K562 (cell line): ENCODE data around the gene RHBDF2. TPM values are rescaled to one million over a fixed set of nuclear protein-coding genes. Genes with fewer than 3 reads are reported as not detected.

Experiments used
- BACH1 ChIP-seq: fragments of 200-800 bp; sonication (Bioruptor generic); IDR thresholded peaks from 2 replicates; pipeline ENCODE4 v1.6.1; 2016; ENCODE audit warnings: missing genetic modification characterization, missing compliant biosample characterization
- CTBP1 ChIP-seq: fragments of 450-650 bp; IDR thresholded peaks from 2 replicates; pipeline ENCODE4 v1.6.1; 2016; ENCODE audit warnings: borderline replicate concordance
- FOXK2 ChIP-seq, 2 experiments: fragments of 450-650 bp; IDR thresholded peaks in 1 of 2; conservative IDR thresholded peaks in 1 of 2; 2 replicates each; pipeline ENCODE4 v1.6.1; 2016; ENCODE audit warnings: low read depth in 2 of 2, mild to moderate bottlenecking in 1 of 2
- FOXP1 ChIP-seq: sonication (generic); formaldehyde crosslinking; IDR thresholded peaks from 2 replicates; pipeline ENCODE4 v1.8.0; 2022; ENCODE audit warnings: mild to moderate bottlenecking, missing genetic modification reagents
- HDAC2 ChIP-seq: fragments of 450-650 bp; IDR thresholded peaks from 2 replicates; pipeline ENCODE4 v1.6.1; 2016; ENCODE audit warnings: mild to moderate bottlenecking
- JUNB ChIP-seq: fragments of 450-650 bp; formaldehyde crosslinking; conservative IDR thresholded peaks from 2 replicates; pipeline ENCODE4 v1.4.0; 2020; ENCODE audit warnings: mild to moderate bottlenecking
- MAFF ChIP-seq: IDR thresholded peaks from 2 replicates; pipeline ENCODE4 v1.6.1; 2012; ENCODE audit warnings: low read length, improper control_type of control experiment
- MAFG ChIP-seq: fragments of 450-650 bp; conservative IDR thresholded peaks from 2 replicates; pipeline ENCODE4 v1.6.1; 2016; ENCODE audit warnings: missing genetic modification characterization, missing compliant biosample characterization
- MYBL2 ChIP-seq, 2 experiments: fragments of 450-650 bp in 1 of 2; sonication (generic) in 1 of 2; formaldehyde crosslinking in 1 of 2; IDR thresholded peaks; 2 replicates each; pipeline versions ENCODE4 v1.6.1 to v1.8.1; 2017 to 2022; ENCODE audit warnings: borderline replicate concordance in 1 of 2, inconsistent platforms in 1 of 2, low read depth in 1 of 2, mild to moderate bottlenecking in 1 of 2, missing genetic modification reagents in 1 of 2, moderate library complexity in 1 of 2
- MYC ChIP-seq, 2 experiments: fragments of 250-450 bp in 1 of 2; sonication (Bioruptor Pico) in 1 of 2; IDR thresholded peaks; 2 replicates each; pipeline versions ENCODE4 v1.5.1 to v1.6.1; 2012 to 2021; ENCODE audit warnings: low read depth in 2 of 2, borderline replicate concordance in 1 of 2, improper control_type of control experiment in 1 of 2, low read length in 1 of 2, mild to moderate bottlenecking in 1 of 2, moderate library complexity in 1 of 2
- PHF20 ChIP-seq: fragments of 450-650 bp; IDR thresholded peaks from 2 replicates; pipeline ENCODE4 v1.6.1; 2018; ENCODE audit not compliant: partially characterized antibody
- POLR2A ChIP-seq: fragments of 450-650 bp; conservative IDR thresholded peaks from 2 replicates; pipeline ENCODE4 v1.6.1; 2016
- PTTG1 ChIP-seq: fragments of 450-650 bp; IDR thresholded peaks from 2 replicates; pipeline ENCODE4 v1.6.1; 2016; ENCODE audit warnings: low read depth, mild to moderate bottlenecking, missing genetic modification characterization, missing compliant biosample characterization
- RAD51 ChIP-seq: fragments of 450-650 bp; IDR thresholded peaks from 2 replicates; pipeline ENCODE4 v1.7.1; 2016; ENCODE audit warnings: low read depth, mild to moderate bottlenecking, borderline replicate concordance
- RBM22 ChIP-seq: fragments of 200-400 bp; formaldehyde crosslinking; IDR thresholded peaks from 2 replicates; pipeline ENCODE4 v1.6.1; 2018; ENCODE audit warnings: low read length, low read depth; ENCODE audit not compliant: poor library complexity, severe bottlenecking
- SMAD4 ChIP-seq: fragments of 250-450 bp; sonication (Bioruptor Pico); conservative IDR thresholded peaks from 2 replicates; pipeline ENCODE4 v1.8.0; 2021; ENCODE audit warnings: inconsistent platforms, mild to moderate bottlenecking, moderate library complexity
- SMARCC2 ChIP-seq: fragments of 450-650 bp; IDR thresholded peaks from 2 replicates; pipeline ENCODE4 v1.6.1; 2017; ENCODE audit warnings: antibody characterized with exemption, moderate library complexity, mild to moderate bottlenecking, low read depth
- TCF3 ChIP-seq: sonication (generic); formaldehyde crosslinking; IDR thresholded peaks from 2 replicates; pipeline ENCODE4 v1.4.0; 2020; ENCODE audit warnings: mild to moderate bottlenecking, missing genetic modification reagents
- TCF7 ChIP-seq: sonication (generic); IDR thresholded peaks from 2 replicates; pipeline ENCODE4 v1.6.1; 2016; ENCODE audit warnings: antibody characterized with exemption, borderline replicate concordance
- TEAD1 ChIP-seq, 2 experiments: fragments of 450-650 bp in 1 of 2; sonication (generic) in 1 of 2; formaldehyde crosslinking; IDR thresholded peaks; 2 replicates each; pipeline versions ENCODE4 v1.4.0 to v1.8.0; 2020 to 2022; ENCODE audit warnings: mild to moderate bottlenecking in 2 of 2, missing genetic modification reagents in 1 of 2
- TSHZ1 ChIP-seq: fragments of 250-450 bp; sonication (Bioruptor Pico); IDR thresholded peaks from 2 replicates; pipeline ENCODE4 v1.4.0; 2020; ENCODE audit warnings: mild to moderate bottlenecking, moderate library complexity
- ZNF124 ChIP-seq: sonication (generic); formaldehyde crosslinking; IDR thresholded peaks from 2 replicates; pipeline ENCODE4 v1.8.1; 2022; ENCODE audit warnings: missing genetic modification reagents
- ZNF253 ChIP-seq: fragments of 250-450 bp; sonication (Bioruptor Pico); conservative IDR thresholded peaks from 2 replicates; pipeline ENCODE4 v1.6.1; 2021; ENCODE audit warnings: mild to moderate bottlenecking
- polyA plus RNA-seq, 8 experiments: library from polyadenylated mRNA; depleted of rRNA in 4 of 8; stranded (reverse) in 5 of 8; unstranded in 3 of 8; fragments of >200 nt; fragmentation: Nextera tagmentation in 2 of 8; fragmentation: Illumina TruSeq in 1 of 8; extraction: Ambion mirVana in 2 of 8; extraction: Trizol in 1 of 8; gene quantifications; 2 replicates each; pipeline versions ENCODE4 v1.2.1 to v1.2.3, GENCODE V29; 2011 to 2014; ENCODE audit warnings: inconsistent platforms in 1 of 8, missing spikeins in 1 of 8
- total RNA-seq, 7 experiments: library from RNA; depleted of rRNA in 6 of 7; stranded (reverse); fragments of >200 nt in 6 of 7; fragmentation: Illumina TruSeq in 2 of 7; extraction: Trizol in 2 of 7; gene quantifications; 2 replicates each; pipeline versions ENCODE4 v1.2.1 to v1.2.3, GENCODE V29; 2011 to 2021; ENCODE audit warnings: low replicate concordance in 1 of 7
- TF ChIP-seq, protein P1 (sequence below): IDR thresholded peaks from 2 replicates; pipeline ENCODE4 v1.6.1; 2012; ENCODE audit warnings: low read depth, low read length, improper control_type of control experiment, borderline replicate concordance

Gene RHBDF2
- total and polyA plus RNA-seq, 9 of the 15 experiments (the other 6 are each of a cell fraction or from before 2014, with no cell fraction given) = 0.04 to 2.8 (median 1.1) TPM

DNA sequence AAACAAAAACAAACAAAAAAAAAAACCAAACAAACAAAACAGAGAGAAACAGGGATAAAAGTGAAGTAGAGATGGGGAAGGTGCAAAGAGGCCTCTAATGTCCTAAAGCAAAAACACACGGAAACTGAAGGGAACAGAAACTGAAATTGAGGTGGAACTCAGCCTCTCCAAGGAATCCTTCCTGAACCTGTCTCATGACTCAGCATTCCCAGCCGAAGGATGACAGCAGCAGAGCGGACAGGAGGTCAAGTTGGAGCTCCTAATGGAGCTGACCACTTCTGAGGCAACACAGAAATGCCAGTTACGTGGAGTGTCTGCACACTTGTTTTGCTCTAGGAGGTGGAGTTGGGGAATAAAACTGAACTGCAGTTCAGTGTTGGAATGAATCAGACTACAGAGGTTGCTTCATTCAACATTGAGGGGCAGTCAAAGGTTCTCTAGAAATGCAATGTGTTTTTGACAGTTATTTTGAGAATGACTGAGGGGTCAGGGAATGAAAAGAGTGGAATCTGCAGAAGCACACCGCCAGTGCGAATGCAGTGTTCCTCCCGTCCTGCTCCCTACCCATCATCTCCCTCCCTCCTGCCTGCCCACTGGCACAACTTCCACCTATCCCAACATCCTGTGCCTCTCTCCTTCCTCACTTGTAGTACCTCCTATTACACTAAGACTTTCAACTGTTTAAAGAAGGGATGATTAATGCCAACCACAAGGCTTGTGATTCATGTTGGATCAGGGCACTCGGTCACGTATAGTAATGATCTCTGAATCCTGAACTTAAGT is 54.6 kb downstream of the RHBDF2 start (continued):
- TF ChIP-seq, protein P1, sequence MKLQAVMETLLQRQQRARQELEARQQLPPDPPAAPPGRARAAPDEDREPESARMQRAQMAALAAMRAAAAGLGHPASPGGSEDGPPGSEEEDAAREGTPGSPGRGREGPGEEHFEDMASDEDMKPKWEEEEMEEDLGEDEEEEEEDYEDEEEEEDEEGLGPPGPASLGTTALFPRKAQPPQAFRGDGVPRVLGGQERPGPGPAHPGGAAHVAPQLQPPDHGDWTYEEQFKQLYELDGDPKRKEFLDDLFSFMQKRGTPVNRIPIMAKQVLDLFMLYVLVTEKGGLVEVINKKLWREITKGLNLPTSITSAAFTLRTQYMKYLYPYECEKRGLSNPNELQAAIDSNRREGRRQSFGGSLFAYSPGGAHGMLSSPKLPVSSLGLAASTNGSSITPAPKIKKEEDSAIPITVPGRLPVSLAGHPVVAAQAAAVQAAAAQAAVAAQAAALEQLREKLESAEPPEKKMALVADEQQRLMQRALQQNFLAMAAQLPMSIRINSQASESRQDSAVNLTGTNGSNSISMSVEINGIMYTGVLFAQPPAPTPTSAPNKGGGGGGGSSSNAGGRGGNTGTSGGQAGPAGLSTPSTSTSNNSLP = no peak
- TF ChIP-seq BACH1 (tag) (peak; percentile 97), MYC (IDR thresholded peaks at IDR 0.05; ENCODE audit: low read depth, low read length) (0 out of 2 replicates have a peak, but pooled peaks have one; percentile 21), MYC (CRISPR knock-in tag; IDR thresholded peaks at IDR 0.05; ENCODE audit: borderline replicate concordance, low read depth) (no peak), SMARCC2 (peak; percentile 30; the same call in 1 of the 2 replicates), TSHZ1 (CRISPR knock-in tag) (no peak), FOXP1 (CRISPR knock-in tag) (no peak), RBM22 (no peak), TCF3 (CRISPR knock-in tag) (no peak), MYBL2 (IDR thresholded peaks at IDR 0.05; ENCODE audit: low read depth) (no peak), MYBL2 (CRISPR knock-in tag; IDR thresholded peaks at IDR 0.05; ENCODE audit: borderline replicate concordance) (no peak), CTBP1 (peak; percentile 77), ZNF124 (CRISPR knock-in tag) (no peak), MAFG (tag) (peak; percentile 98), HDAC2 (peak; percentile 33; the same call in 1 of the 2 replicates), SMAD4 (CRISPR knock-in tag) (peak; percentile 30; the same call in 1 of the 2 replicates), JUNB (0 out of 2 replicates have a peak, but pooled peaks have one; percentile 3), ZNF253 (CRISPR knock-in tag) (no peak), RAD51 (no peak), MAFF (peak; percentile 91), PTTG1 (tag) (no peak), TCF7 (no peak), TEAD1 (CRISPR knock-in tag; IDR thresholded peaks at IDR 0.05) (peak in 1 of 2 experiments; percentile 14; a peak in 1 of 4 replicates), PHF20 (no peak), FOXK2 (conservative IDR thresholded peaks at IDR 0.05 in 1 of 2, IDR thresholded peaks at IDR 0.05 in 1 of 2; ENCODE audit: low read depth in 2 of 2) (peak; percentile 26 to 46; a peak in 2 of 4 replicates), POLR2A (no peak)
